Retinal pigment epithelial cell (primary cell): ENCODE results near the gene PROKR1.

Experiments used
- DNase-seq: peaks from one replicate; pipeline ENCODE4 v3.0.0-alpha.2; 2010; ENCODE audit warnings: low read depth
- H3K4me3 ChIP-seq: 2 replicates; pipeline ENCODE4 v1.5.1; 2011; ENCODE audit warnings: mild to moderate bottlenecking, low read length, control low read depth, moderate library complexity
- CTCF ChIP-seq: conservative IDR thresholded peaks from 2 replicates; pipeline ENCODE4 v1.5.1; 2011; ENCODE audit warnings: low read depth, low read length, control low read depth, inconsistent platforms

PROKR1 gene

GRCh38 chr2:68689553-68690537 lies 46.5 kb downstream of the PROKR1 start:
- no peak overlapping the region for H3K4me3 ChIP-seq
- DNase-seq = no peak
- no peak for TF ChIP-seq CTCF

GRCh38 chr2:68690851-68691250 lies 47.5 kb downstream of the PROKR1 start:
- TF ChIP-seq CTCF = no peak
- DNase-seq = no peak
- no peak overlapping the region for H3K4me3 ChIP-seq

- no peak for DNase-seq
- no peak for TF ChIP-seq CTCF
Observed at GRCh38 chr2:68692511-68692910, 49.1 kb downstream of the PROKR1 start.

GRCh38 chr2:68693951-68694350 lies 50.6 kb downstream of the PROKR1 start:
- H3K4me3 ChIP-seq = no peak overlapping the region
- no peak for TF ChIP-seq CTCF

More at GRCh38 chr2:68692511-68692910, 49.1 kb downstream of the PROKR1 start:
- no peak overlapping the region for H3K4me3 ChIP-seq

GRCh38 chr2:68695971-68696370 lies 52.6 kb downstream of the PROKR1 start:
- no peak for DNase-seq
- no peak for TF ChIP-seq CTCF
- no peak overlapping the region for H3K4me3 ChIP-seq

More at GRCh38 chr2:68693951-68694350, 50.6 kb downstream of the PROKR1 start:
- no peak for DNase-seq

GRCh38 chr2:68696554-68696953 lies 53.2 kb downstream of the PROKR1 start:
- no peak for TF ChIP-seq CTCF
- no peak for DNase-seq
- H3K4me3 ChIP-seq = no peak overlapping the region
